Measurements from ENCODE around the gene SGO1.

GRCh38 chr3:20182206-20182605, 3.8 kb downstream of the SGO1 start:
- TF ChIP-seq CTCF (IDR thresholded peaks at IDR 0.05) (no peak), ZFX (IDR thresholded peaks at IDR 0.05; ENCODE audit: borderline replicate concordance) (no peak)

Data from 22Rv1 (cell line).